H1 (cell line): ENCODE data around the gene CD28. TPM values are rescaled to one million over a fixed set of nuclear protein-coding genes. Genes with fewer than 3 reads are reported as not detected.

ENCODE experiments used
- CTCF ChIA-PET: fragments of 300-600 bp; sonication (Branson Sonifier 250); formaldehyde crosslinking; loops from one replicate; lab custom pipeline; 2021; ENCODE audit not compliant: partially characterized antibody; lab: Charles Lee
- POLR2A ChIA-PET: fragments of 300-600 bp; sonication (Branson Sonifier 250); formaldehyde crosslinking; loops from one replicate; lab custom pipeline; 2021; ENCODE audit warnings: inconsistent platforms; ENCODE audit not compliant: partially characterized antibody; lab: Charles Lee
- DNase-seq, 2 experiments: peaks; one replicate each; pipeline versions ENCODE4 v3.0.0 to v3.0.0-alpha.2; 2010 to 2022; ENCODE audit warnings: low spot score in 2 of 2, low read depth in 1 of 2, mixed read lengths in 1 of 2
- FAIRE-seq: peaks from 2 replicates; lab custom pipeline; 2011; peaks lifted over from hg19 to GRCh38; lab: Jason Lieb, UNC
- H2AFZ ChIP-seq: 2 replicates; pipeline ENCODE4 v1.8.1; 2012; ENCODE audit warnings: low read length, inconsistent platforms
- H2AK5ac ChIP-seq: 2 replicates; pipeline ENCODE4 v1.6.1; 2013; ENCODE audit warnings: low read depth, low read length
- H2BK120ac ChIP-seq: replicated peaks from 2 replicates; pipeline ENCODE3; 2013; ENCODE audit warnings: low read depth, low read length, inconsistent platforms
- H2BK12ac ChIP-seq: 2 replicates; pipeline ENCODE4 v1.6.1; 2013; ENCODE audit warnings: low read depth, low read length
- H2BK15ac ChIP-seq: 2 replicates; pipeline ENCODE4 v1.6.1; 2013; ENCODE audit warnings: low read length
- H2BK20ac ChIP-seq: 2 replicates; pipeline ENCODE4 v1.6.1; 2013; ENCODE audit warnings: low read length
- H2BK5ac ChIP-seq: 2 replicates; pipeline ENCODE4 v1.6.1; 2013; ENCODE audit warnings: low read depth, low read length
- H3K14ac ChIP-seq: 2 replicates; pipeline ENCODE4 v1.6.1; 2013; ENCODE audit warnings: inconsistent platforms; ENCODE audit not compliant: insufficient read length
- H3K18ac ChIP-seq: 2 replicates; pipeline ENCODE4 v1.6.1; 2013; ENCODE audit warnings: low read length; ENCODE audit errors: extremely low read depth
- H3K23ac ChIP-seq: 2 replicates; pipeline ENCODE4 v1.6.1; 2013; ENCODE audit warnings: inconsistent platforms; ENCODE audit not compliant: insufficient read length
- H3K23me2 ChIP-seq: 2 replicates; pipeline ENCODE4 v1.6.1; 2013; ENCODE audit warnings: low read depth, low read length
- H3K27ac ChIP-seq: 2 replicates; pipeline ENCODE4 v1.6.1; 2011; ENCODE audit warnings: low read depth, low read length, inconsistent platforms
- H3K27me3 ChIP-seq, 4 experiments: replicated peaks in 1 of 4; 1 replicate in 1 of 4; 2 replicates in 3 of 4; pipeline versions ENCODE4 v1.6.1 to v1.8.1; 2011 to 2013; ENCODE audit warnings: low read length in 3 of 4, mild to moderate bottlenecking in 3 of 4, inconsistent platforms in 2 of 4, mixed read lengths in 2 of 4, moderate library complexity in 1 of 4; ENCODE audit not compliant: control insufficient read depth in 3 of 4, insufficient read depth in 3 of 4; ENCODE audit errors: extremely low read depth in 1 of 4
- H3K36me3 ChIP-seq, 4 experiments: 2 replicates each; pipeline versions ENCODE4 v1.6.1 to v1.8.1; 2011 to 2013; ENCODE audit warnings: mild to moderate bottlenecking in 4 of 4, low read length in 3 of 4, moderate library complexity in 2 of 4, control low read depth in 1 of 4, inconsistent platforms in 1 of 4; ENCODE audit not compliant: insufficient read depth in 4 of 4, control insufficient read depth in 2 of 4
- H3K4ac ChIP-seq: replicated peaks from 2 replicates; pipeline ENCODE3; 2013; ENCODE audit warnings: low read length, low read depth, mixed read lengths, inconsistent platforms; ENCODE audit not compliant: insufficient read length
- H3K4me1 ChIP-seq, 4 experiments: replicated peaks in 1 of 4; 1 replicate in 1 of 4; 2 replicates in 3 of 4; pipeline versions ENCODE4 v1.6.1 to v1.8.1; 2011 to 2013; ENCODE audit warnings: low read length in 3 of 4, inconsistent platforms in 2 of 4, mixed read lengths in 1 of 4; ENCODE audit not compliant: insufficient read depth in 4 of 4, control insufficient read depth in 3 of 4
- H3K4me2 ChIP-seq, 2 experiments: 2 replicates each; pipeline versions ENCODE4 v1.6.1 to v1.8.1; 2011 to 2013; ENCODE audit warnings: low read depth in 2 of 2, low read length in 2 of 2, control low read depth in 1 of 2, inconsistent platforms in 1 of 2, mild to moderate bottlenecking in 1 of 2; ENCODE audit not compliant: insufficient read depth in 1 of 2
- H3K4me3 ChIP-seq, 4 experiments: fragments of 200-600, 300-600 bp in 1 of 4; sonication (generic), shearing (Covaris generic), sonication (Bioruptor Twin) in 1 of 4; 2 replicates each; pipeline versions ENCODE4 v1.5.1 to v1.8.1; 2011 to 2016; ENCODE audit warnings: low read length in 4 of 4, low read depth in 3 of 4, control low read depth in 2 of 4, inconsistent platforms in 2 of 4, mild to moderate bottlenecking in 2 of 4, mixed read lengths in 1 of 4, moderate library complexity in 1 of 4; ENCODE audit not compliant: insufficient read depth in 2 of 4; ENCODE audit errors: extremely low read depth in 1 of 4
- H3K56ac ChIP-seq: replicated peaks from 2 replicates; pipeline ENCODE3; 2013; ENCODE audit warnings: low read depth, mild to moderate bottlenecking, mixed read lengths, low read length, inconsistent platforms; ENCODE audit not compliant: insufficient read length
- H3K79me1 ChIP-seq: 2 replicates; pipeline ENCODE4 v1.6.1; 2013; ENCODE audit warnings: low read depth, low read length, control low read depth
- H3K79me2 ChIP-seq, 2 experiments: 2 replicates each; pipeline versions ENCODE4 v1.6.1 to v1.8.1; 2012 to 2013; ENCODE audit warnings: low read length in 2 of 2, mild to moderate bottlenecking in 2 of 2, inconsistent platforms in 1 of 2; ENCODE audit not compliant: insufficient read depth in 2 of 2, control insufficient read depth in 1 of 2
- H3K9ac ChIP-seq, 4 experiments: replicated peaks in 1 of 4; 1 replicate in 1 of 4; 2 replicates in 3 of 4; pipeline versions ENCODE4 v1.6.1 to v1.8.1; 2011 to 2013; ENCODE audit warnings: low read depth in 3 of 4, low read length in 3 of 4, control low read depth in 2 of 4, mild to moderate bottlenecking in 2 of 4, moderate library complexity in 2 of 4, inconsistent platforms in 1 of 4; ENCODE audit errors: extremely low read depth in 1 of 4
- H3K9me3 ChIP-seq, 2 experiments: 2 replicates each; pipeline versions ENCODE4 v1.6.1 to v1.8.1; 2012 to 2013; ENCODE audit warnings: mild to moderate bottlenecking in 2 of 2, moderate library complexity in 2 of 2, control low read depth in 1 of 2, inconsistent platforms in 1 of 2, low read depth in 1 of 2, low read length in 1 of 2, mixed read lengths in 1 of 2; ENCODE audit not compliant: insufficient read depth in 2 of 2
- H4K20me1 ChIP-seq, 2 experiments: replicated peaks in 1 of 2; 2 replicates each; pipeline versions ENCODE3 to v1.8.1; 2011 to 2013; ENCODE audit warnings: inconsistent platforms in 2 of 2, low read length in 2 of 2, mild to moderate bottlenecking in 1 of 2; ENCODE audit not compliant: insufficient read depth in 2 of 2, control insufficient read depth in 1 of 2
- H4K5ac ChIP-seq: 2 replicates; pipeline ENCODE4 v1.6.1; 2013; ENCODE audit warnings: low read length, low read depth, mixed read lengths, inconsistent platforms; ENCODE audit not compliant: insufficient read length
- H4K8ac ChIP-seq: 2 replicates; pipeline ENCODE4 v1.8.0; 2013; ENCODE audit warnings: mild to moderate bottlenecking, moderate library complexity, low read length, inconsistent platforms; ENCODE audit not compliant: insufficient read depth; ENCODE audit errors: extremely low read depth
- H4K91ac ChIP-seq: replicated peaks from 2 replicates; pipeline ENCODE3; 2013; ENCODE audit warnings: low read length, mixed read lengths, inconsistent platforms; ENCODE audit not compliant: insufficient read length
- WGBS, 2 experiments: shearing (Covaris generic) in 1 of 2; methylation state at CpG; one replicate each; pipeline versions ENCODE4 v1.1.6 to v1.1.7; 2013 to 2015; ENCODE audit warnings: low lambda C conversion rate in 2 of 2, mixed read lengths in 2 of 2, inconsistent platforms in 1 of 2, low coverage in 1 of 2, missing lambda C conversion rate in 1 of 2; ENCODE audit not compliant: insufficient replicate concordance in 2 of 2, insufficient coverage in 1 of 2, insufficient read length in 1 of 2; ENCODE audit errors: extremely low coverage in 1 of 2, missing lambda C conversion rate in 1 of 2; 5-methylcytosine and 5-hydroxymethylcytosine counted together
- polyA plus RNA-seq, 7 experiments: library from polyadenylated mRNA; depleted of rRNA in 3 of 7; stranded (reverse) in 5 of 7; unstranded in 2 of 7; fragments of >200 nt in 5 of 7; fragments of 200-250 nt in 2 of 7; gene quantifications; 1 replicate in 5 of 7; 2 replicates in 1 of 7; 4 replicates in 1 of 7; pipeline versions ENCODE4 v1.2.1 to v1.2.3, GENCODE V29; 2011 to 2013; ENCODE audit warnings: missing spikeins in 2 of 7, mixed read lengths in 2 of 7
- total RNA-seq: library from RNA; stranded (reverse); fragmentation: NEBNext Ultra II Directional; extraction: Animal tissue kit (Norgen Biotek cat#: 25700); gene quantifications from 2 replicates; pipeline ENCODE4 v1.2.1, GENCODE V29; 2021
- TF ChIP-seq, protein P1 (sequence below): IDR thresholded peaks from 2 replicates; pipeline ENCODE4 v1.6.1; 2012; ENCODE audit warnings: low read length, inconsistent platforms

CD28 gene
- total and polyA plus RNA-seq, 2 of the 8 experiments (the other 6 are each of a cell fraction or from before 2014, with no cell fraction given): not detected

DNA sequence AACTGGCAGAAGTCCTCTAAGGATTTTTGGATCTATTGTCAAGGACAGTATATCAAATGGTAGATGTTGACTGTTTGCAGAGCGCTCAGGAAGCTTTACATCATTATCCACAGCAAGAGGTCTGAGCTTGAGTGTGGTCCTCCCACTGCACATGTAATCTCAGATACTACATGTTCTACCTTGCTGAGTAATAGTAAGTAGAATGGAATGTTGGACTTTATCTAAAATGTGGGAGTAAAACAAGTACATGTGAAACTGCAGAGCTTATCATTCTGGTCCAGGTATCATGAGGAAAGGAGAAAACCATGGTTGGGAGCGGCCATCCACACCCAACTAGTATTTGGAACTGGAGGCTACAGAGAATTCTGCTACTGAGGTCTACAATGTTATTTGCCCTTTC lies 19.3 kb upstream of the CD28 start:
- Histone ChIP-seq H3K4me2 (no peak overlapping the region), H4K91ac (no peak overlapping the region), H3K27me3 (peaks cover 0 to 1% (median 0%) of the 10 kb centered on the region in 4 experiments; a peak in 1 of 7 replicates), H3K4me1 (no peaks in the 10 kb centered on the region), H2BK120ac (no peak overlapping the region), H3K23me2 (no peaks in the 10 kb centered on the region), H4K5ac (no peak overlapping the region), H2AFZ (no peak overlapping the region), H4K8ac (no peak overlapping the region), H3K36me3 (no peaks in the 10 kb centered on the region), H3K56ac (no peak overlapping the region), H3K79me1 (no peaks in the 10 kb centered on the region), H3K4ac (no peak overlapping the region), H3K27ac (no peak overlapping the region), H2BK20ac (no peak overlapping the region), H2BK5ac (no peak overlapping the region), H3K4me3 (no peak overlapping the region), H3K23ac (no peak overlapping the region), H3K9ac (no peak overlapping the region), H3K79me2 (no peaks in the 10 kb centered on the region), H2AK5ac (no peak overlapping the region), H2BK15ac (no peak overlapping the region), H3K14ac (no peak overlapping the region), H4K20me1 (no peaks in the 10 kb centered on the region), H2BK12ac (no peak overlapping the region), H3K18ac (no peak overlapping the region), H3K9me3 (no peaks in the 10 kb centered on the region)
- TF ChIP-seq, protein P1, sequence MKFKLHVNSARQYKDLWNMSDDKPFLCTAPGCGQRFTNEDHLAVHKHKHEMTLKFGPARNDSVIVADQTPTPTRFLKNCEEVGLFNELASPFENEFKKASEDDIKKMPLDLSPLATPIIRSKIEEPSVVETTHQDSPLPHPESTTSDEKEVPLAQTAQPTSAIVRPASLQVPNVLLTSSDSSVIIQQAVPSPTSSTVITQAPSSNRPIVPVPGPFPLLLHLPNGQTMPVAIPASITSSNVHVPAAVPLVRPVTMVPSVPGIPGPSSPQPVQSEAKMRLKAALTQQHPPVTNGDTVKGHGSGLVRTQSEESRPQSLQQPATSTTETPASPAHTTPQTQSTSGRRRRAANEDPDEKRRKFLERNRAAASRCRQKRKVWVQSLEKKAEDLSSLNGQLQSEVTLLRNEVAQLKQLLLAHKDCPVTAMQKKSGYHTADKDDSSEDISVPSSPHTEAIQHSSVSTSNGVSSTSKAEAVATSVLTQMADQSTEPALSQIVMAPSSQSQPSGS: no peak
- POLR2A ChIA-PET: no interaction called here
- DNase-seq (no peak), FAIRE-seq (no peak)
- CTCF ChIA-PET: interaction anchor here (0.9 kb wide), 1 partner anchor 10 kb away, joined by 4 read pairs; no protein-coding TSS in a partner anchor
- WGBS, 2 experiments: 85% methylated on average over 2 of the region's 2 CpGs; no CpG with 5 or more reads in 1 of the 2 experiments
